ENCODE results near the gene LTBP2.

DNA sequence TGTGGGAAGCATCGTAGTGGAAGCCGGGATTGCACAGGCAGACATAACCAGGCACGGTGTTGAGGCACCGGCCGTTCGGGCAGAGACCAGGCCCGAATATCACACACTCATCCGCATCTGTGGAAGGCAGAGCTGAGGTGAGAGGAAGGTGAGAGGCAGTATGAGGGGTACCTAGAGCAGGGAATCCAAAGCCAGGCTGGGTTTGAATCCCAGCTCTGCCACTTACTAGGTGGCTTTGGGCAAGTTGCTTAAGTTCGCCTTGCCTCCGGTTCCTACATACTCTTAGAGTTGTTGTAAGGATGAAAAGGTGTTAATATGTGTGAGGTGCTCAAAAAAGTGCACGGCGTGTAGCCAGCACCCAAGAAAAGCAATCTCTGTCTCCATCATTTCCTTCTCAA lies 108.1 kb downstream of the LTBP2 start:
- TF ChIP-seq, protein P1, sequence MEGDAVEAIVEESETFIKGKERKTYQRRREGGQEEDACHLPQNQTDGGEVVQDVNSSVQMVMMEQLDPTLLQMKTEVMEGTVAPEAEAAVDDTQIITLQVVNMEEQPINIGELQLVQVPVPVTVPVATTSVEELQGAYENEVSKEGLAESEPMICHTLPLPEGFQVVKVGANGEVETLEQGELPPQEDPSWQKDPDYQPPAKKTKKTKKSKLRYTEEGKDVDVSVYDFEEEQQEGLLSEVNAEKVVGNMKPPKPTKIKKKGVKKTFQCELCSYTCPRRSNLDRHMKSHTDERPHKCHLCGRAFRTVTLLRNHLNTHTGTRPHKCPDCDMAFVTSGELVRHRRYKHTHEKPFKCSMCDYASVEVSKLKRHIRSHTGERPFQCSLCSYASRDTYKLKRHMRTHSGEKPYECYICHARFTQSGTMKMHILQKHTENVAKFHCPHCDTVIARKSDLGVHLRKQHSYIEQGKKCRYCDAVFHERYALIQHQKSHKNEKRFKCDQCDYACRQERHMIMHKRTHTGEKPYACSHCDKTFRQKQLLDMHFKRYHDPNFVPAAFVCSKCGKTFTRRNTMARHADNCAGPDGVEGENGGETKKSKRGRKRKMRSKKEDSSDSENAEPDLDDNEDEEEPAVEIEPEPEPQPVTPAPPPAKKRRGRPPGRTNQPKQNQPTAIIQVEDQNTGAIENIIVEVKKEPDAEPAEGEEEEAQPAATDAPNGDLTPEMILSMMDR (IDR thresholded peaks at IDR 0.05; ENCODE audit: poor library complexity, severe bottlenecking), result no peak
- TF ChIP-seq, protein P2, sequence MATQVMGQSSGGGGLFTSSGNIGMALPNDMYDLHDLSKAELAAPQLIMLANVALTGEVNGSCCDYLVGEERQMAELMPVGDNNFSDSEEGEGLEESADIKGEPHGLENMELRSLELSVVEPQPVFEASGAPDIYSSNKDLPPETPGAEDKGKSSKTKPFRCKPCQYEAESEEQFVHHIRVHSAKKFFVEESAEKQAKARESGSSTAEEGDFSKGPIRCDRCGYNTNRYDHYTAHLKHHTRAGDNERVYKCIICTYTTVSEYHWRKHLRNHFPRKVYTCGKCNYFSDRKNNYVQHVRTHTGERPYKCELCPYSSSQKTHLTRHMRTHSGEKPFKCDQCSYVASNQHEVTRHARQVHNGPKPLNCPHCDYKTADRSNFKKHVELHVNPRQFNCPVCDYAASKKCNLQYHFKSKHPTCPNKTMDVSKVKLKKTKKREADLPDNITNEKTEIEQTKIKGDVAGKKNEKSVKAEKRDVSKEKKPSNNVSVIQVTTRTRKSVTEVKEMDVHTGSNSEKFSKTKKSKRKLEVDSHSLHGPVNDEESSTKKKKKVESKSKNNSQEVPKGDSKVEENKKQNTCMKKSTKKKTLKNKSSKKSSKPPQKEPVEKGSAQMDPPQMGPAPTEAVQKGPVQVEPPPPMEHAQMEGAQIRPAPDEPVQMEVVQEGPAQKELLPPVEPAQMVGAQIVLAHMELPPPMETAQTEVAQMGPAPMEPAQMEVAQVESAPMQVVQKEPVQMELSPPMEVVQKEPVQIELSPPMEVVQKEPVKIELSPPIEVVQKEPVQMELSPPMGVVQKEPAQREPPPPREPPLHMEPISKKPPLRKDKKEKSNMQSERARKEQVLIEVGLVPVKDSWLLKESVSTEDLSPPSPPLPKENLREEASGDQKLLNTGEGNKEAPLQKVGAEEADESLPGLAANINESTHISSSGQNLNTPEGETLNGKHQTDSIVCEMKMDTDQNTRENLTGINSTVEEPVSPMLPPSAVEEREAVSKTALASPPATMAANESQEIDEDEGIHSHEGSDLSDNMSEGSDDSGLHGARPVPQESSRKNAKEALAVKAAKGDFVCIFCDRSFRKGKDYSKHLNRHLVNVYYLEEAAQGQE (IDR thresholded peaks at IDR 0.05; ENCODE audit: borderline replicate concordance), result no peak

Measured in neural cell (in vitro differentiated cells).